Tibial nerve (tissue), 3 donors: ENCODE results near the gene GUCA2B.

Experiments
- CTCF ChIP-seq, 5 experiments: fragments of 200-600 bp in 3 of 5; fragments of 450-650 bp in 2 of 5; sonication (generic) in 3 of 5; IDR thresholded peaks; one replicate each; pipeline ENCODE4 v1.5.1; 2016 to 2019; ENCODE audit warnings: antibody characterized with exemption in 5 of 5, mild to moderate bottlenecking in 3 of 5, moderate library complexity in 2 of 5
- POLR2A ChIP-seq, 2 donors: fragments of 450-650 bp; IDR thresholded peaks; one replicate each; pipeline ENCODE4 v1.6.1; 2017; ENCODE audit warnings: antibody characterized with exemption in 2 of 2, mild to moderate bottlenecking in 2 of 2, moderate library complexity in 2 of 2

GRCh38 chr1:42157667-42158066 lies 4.5 kb downstream of the GUCA2B start:
- no peak for TF ChIP-seq POLR2A (IDR thresholded peaks at IDR 0.05)
- no peak for TF ChIP-seq CTCF (IDR thresholded peaks at IDR 0.05)
